HepG2 (cell line): Measurements from ENCODE around the gene IFI35. TPM values are rescaled to one million over a fixed set of nuclear protein-coding genes. Genes with fewer than 3 reads are reported as not detected.
A peak's percentile ranks its signal among the peaks of the same experiment; 100 is the strongest.

Experiments used
- AGO1 ChIP-seq: fragments of 200-400 bp; formaldehyde crosslinking; IDR thresholded peaks from 2 replicates; pipeline ENCODE4 v1.6.1; 2017; ENCODE audit warnings: mild to moderate bottlenecking, low read depth, low read length, moderate library complexity; ENCODE audit not compliant: poor library complexity, severe bottlenecking
- KDM2A ChIP-seq: sonication (generic); formaldehyde crosslinking; IDR thresholded peaks from 2 replicates; pipeline ENCODE4 v1.4.0; 2020; ENCODE audit warnings: low read depth, missing genetic modification reagents, borderline replicate concordance
- SAP130 ChIP-seq: IDR thresholded peaks from 2 replicates; pipeline ENCODE4 v1.6.1; 2016; ENCODE audit warnings: low read depth
- SUZ12 ChIP-seq: fragments of 150-350 bp; IDR thresholded peaks from 2 replicates; pipeline ENCODE4 v1.6.1; 2014; ENCODE audit warnings: low read depth, low read length
- ZNF646 ChIP-seq: sonication (generic); formaldehyde crosslinking; IDR thresholded peaks from 2 replicates; pipeline ENCODE4 v1.9.0; 2021; ENCODE audit warnings: mild to moderate bottlenecking, missing genetic modification reagents
- ZNF691 ChIP-seq: sonication (generic); formaldehyde crosslinking; IDR thresholded peaks from 2 replicates; pipeline ENCODE4 v1.4.0; 2020; ENCODE audit warnings: missing genetic modification reagents, low read depth, mild to moderate bottlenecking, borderline replicate concordance
- ZNF776 ChIP-seq: sonication (generic); formaldehyde crosslinking; IDR thresholded peaks from 2 replicates; pipeline ENCODE4 v1.4.0; 2020; ENCODE audit warnings: mild to moderate bottlenecking, missing genetic modification reagents
- ZSCAN5A ChIP-seq: sonication (generic); formaldehyde crosslinking; IDR thresholded peaks from 2 replicates; pipeline ENCODE4 v1.8.0; 2022; ENCODE audit warnings: mild to moderate bottlenecking, missing genetic modification reagents, borderline replicate concordance
- polyA plus RNA-seq, 8 experiments: library from polyadenylated mRNA; depleted of rRNA in 3 of 8; stranded (reverse) in 7 of 8; unstranded in 1 of 8; fragments of >200 nt; fragmentation: Illumina TruSeq in 4 of 8; extraction: Trizol in 4 of 8; gene quantifications; 2 replicates each; pipeline versions ENCODE4 v1.2.1 to v1.2.3, GENCODE V29; 2011 to 2016; ENCODE audit warnings: low read depth in 4 of 8, missing spikeins in 1 of 8, mixed read lengths in 1 of 8; ENCODE audit not compliant: insufficient read depth in 1 of 8
- total RNA-seq, 5 experiments: library from RNA; depleted of rRNA; stranded (reverse); fragments of >200 nt; fragmentation: Illumina TruSeq; extraction: Trizol; gene quantifications; 2 replicates each; pipeline ENCODE4 v1.2.3, GENCODE V29; 2016; ENCODE audit warnings: low read depth in 1 of 5
- TF ChIP-seq, protein P1 (sequence below): sonication (generic); formaldehyde crosslinking; IDR thresholded peaks from 2 replicates; pipeline ENCODE4 v1.5.0; 2020; ENCODE audit warnings: mild to moderate bottlenecking, missing genetic modification reagents
- TF ChIP-seq, protein P2 (sequence below): sonication (generic); formaldehyde crosslinking; IDR thresholded peaks from 2 replicates; pipeline ENCODE4 v1.8.1; 2023; ENCODE audit warnings: mild to moderate bottlenecking, inconsistent platforms, moderate library complexity, missing genetic modification reagents, borderline replicate concordance
- TF ChIP-seq, protein P3 (sequence below): sonication (generic); formaldehyde crosslinking; IDR thresholded peaks from 2 replicates; pipeline ENCODE4 v1.4.0; 2020; ENCODE audit warnings: missing genetic modification reagents

The IFI35 gene
- total and polyA plus RNA-seq, 2 of the 13 experiments (the other 11 are each of a cell fraction or from before 2014, with no cell fraction given): 28.9 to 38.1 TPM

DNA sequence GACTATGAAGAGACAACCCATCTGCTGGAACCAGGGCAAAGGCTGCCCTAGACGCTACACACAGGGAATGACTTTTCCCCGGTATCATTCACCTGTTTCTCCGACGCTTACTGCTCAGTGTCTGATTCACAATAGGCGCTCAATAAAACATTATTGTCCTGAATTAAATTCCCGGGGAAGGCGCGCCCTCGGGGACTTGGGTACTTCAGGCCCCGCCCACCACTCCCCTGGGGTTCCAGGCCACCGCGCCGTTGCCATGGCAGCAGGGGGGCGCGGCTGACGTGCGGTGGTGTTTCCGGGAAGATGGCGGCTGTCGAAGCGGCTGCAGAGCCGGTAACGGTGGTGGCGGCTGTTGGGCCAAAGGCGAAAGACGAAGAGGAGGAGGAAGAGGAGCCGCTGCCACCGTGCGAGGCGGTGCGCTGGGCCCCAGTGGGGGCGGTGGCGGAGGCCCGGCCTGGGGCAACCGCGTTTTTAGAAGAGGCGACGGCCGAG lies 26.3 kb upstream of the IFI35 start, which contains the start of gene RUNDC1 (continued):
- no peak for TF ChIP-seq ZNF776
- TF ChIP-seq SAP130 (CRISPR knock-in tag): peak; percentile 98
- TF ChIP-seq, protein P1, sequence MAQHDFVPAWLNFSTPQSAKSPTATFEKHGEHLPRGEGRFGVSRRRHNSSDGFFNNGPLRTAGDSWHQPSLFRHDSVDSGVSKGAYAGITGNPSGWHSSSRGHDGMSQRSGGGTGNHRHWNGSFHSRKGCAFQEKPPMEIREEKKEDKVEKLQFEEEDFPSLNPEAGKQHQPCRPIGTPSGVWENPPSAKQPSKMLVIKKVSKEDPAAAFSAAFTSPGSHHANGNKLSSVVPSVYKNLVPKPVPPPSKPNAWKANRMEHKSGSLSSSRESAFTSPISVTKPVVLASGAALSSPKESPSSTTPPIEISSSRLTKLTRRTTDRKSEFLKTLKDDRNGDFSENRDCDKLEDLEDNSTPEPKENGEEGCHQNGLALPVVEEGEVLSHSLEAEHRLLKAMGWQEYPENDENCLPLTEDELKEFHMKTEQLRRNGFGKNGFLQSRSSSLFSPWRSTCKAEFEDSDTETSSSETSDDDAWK (CRISPR knock-in tag): no peak
- TF ChIP-seq ZNF646: no peak
- TF ChIP-seq, protein P2, sequence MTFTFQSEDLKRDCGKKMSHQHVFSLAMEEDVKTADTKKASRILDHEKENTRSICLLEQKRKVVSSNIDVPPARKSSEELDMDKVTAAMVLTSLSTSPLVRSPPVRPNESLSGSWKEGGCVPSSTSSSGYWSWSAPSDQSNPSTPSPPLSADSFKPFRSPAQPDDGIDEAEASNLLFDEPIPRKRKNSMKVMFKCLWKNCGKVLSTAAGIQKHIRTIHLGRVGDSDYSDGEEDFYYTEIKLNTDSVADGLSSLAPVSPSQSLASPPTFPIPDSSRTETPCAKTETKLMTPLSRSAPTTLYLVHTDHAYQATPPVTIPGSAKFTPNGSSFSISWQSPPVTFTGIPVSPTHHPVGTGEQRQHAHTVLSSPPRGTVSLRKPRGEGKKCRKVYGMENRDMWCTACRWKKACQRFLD (CRISPR knock-in tag): peak; percentile 35; the same call in 1 of the 2 replicates
- TF ChIP-seq ZNF691 (CRISPR knock-in tag): 0 out of 2 replicates have a peak, but pooled peaks have one; percentile 19
- TF ChIP-seq ZSCAN5A: no peak
- TF ChIP-seq, protein P3, sequence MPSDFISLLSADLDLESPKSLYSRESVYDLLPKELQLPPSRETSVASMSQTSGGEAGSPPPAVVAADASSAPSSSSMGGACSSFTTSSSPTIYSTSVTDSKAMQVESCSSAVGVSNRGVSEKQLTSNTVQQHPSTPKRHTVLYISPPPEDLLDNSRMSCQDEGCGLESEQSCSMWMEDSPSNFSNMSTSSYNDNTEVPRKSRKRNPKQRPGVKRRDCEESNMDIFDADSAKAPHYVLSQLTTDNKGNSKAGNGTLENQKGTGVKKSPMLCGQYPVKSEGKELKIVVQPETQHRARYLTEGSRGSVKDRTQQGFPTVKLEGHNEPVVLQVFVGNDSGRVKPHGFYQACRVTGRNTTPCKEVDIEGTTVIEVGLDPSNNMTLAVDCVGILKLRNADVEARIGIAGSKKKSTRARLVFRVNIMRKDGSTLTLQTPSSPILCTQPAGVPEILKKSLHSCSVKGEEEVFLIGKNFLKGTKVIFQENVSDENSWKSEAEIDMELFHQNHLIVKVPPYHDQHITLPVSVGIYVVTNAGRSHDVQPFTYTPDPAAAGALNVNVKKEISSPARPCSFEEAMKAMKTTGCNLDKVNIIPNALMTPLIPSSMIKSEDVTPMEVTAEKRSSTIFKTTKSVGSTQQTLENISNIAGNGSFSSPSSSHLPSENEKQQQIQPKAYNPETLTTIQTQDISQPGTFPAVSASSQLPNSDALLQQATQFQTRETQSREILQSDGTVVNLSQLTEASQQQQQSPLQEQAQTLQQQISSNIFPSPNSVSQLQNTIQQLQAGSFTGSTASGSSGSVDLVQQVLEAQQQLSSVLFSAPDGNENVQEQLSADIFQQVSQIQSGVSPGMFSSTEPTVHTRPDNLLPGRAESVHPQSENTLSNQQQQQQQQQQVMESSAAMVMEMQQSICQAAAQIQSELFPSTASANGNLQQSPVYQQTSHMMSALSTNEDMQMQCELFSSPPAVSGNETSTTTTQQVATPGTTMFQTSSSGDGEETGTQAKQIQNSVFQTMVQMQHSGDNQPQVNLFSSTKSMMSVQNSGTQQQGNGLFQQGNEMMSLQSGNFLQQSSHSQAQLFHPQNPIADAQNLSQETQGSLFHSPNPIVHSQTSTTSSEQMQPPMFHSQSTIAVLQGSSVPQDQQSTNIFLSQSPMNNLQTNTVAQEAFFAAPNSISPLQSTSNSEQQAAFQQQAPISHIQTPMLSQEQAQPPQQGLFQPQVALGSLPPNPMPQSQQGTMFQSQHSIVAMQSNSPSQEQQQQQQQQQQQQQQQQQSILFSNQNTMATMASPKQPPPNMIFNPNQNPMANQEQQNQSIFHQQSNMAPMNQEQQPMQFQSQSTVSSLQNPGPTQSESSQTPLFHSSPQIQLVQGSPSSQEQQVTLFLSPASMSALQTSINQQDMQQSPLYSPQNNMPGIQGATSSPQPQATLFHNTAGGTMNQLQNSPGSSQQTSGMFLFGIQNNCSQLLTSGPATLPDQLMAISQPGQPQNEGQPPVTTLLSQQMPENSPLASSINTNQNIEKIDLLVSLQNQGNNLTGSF (CRISPR knock-in tag): peak; percentile 0; the same call in 1 of the 2 replicates
- TF ChIP-seq AGO1: peak; percentile 79
- TF ChIP-seq SUZ12: no peak
- TF ChIP-seq KDM2A (CRISPR knock-in tag): peak; percentile 69
